Measurements from ENCODE around the gene PLCB3. TPM values are rescaled to one million over a fixed set of nuclear protein-coding genes. Genes with fewer than 3 reads are reported as not detected.

Gene PLCB3
- total RNA-seq, 1 experiment from 2014 or later: 80.2 TPM

DNA sequence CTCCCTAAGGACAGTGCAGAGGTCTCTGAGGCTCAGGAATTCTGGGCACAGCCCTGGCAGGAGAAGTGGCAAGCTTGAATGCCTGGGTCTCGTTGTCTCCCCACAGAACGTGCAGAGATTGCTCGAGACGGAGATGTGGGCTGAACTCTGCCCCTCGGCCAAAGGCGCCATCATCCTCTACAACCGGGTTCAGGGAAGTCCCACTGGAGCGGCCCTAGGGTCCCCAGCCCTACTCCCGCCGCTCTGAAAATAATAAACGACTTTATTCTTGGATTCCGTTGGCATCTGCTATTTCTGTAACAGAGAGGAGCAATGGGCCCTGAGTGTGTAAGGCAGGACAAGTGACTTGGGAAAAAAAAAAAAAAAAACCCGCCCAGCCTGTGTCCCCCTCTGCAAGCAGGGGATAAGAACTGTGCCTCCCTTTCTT is 21.6 kb upstream of the PLCB3 start:
- DNase-seq: no peak
- H2BK5ac ChIP-seq (ENCODE audit: insufficient read length, low read length): no peak overlapping the region
- no peak overlapping the region for H2AFZ ChIP-seq (ENCODE audit: low read length)
- TF ChIP-seq, protein P1, sequence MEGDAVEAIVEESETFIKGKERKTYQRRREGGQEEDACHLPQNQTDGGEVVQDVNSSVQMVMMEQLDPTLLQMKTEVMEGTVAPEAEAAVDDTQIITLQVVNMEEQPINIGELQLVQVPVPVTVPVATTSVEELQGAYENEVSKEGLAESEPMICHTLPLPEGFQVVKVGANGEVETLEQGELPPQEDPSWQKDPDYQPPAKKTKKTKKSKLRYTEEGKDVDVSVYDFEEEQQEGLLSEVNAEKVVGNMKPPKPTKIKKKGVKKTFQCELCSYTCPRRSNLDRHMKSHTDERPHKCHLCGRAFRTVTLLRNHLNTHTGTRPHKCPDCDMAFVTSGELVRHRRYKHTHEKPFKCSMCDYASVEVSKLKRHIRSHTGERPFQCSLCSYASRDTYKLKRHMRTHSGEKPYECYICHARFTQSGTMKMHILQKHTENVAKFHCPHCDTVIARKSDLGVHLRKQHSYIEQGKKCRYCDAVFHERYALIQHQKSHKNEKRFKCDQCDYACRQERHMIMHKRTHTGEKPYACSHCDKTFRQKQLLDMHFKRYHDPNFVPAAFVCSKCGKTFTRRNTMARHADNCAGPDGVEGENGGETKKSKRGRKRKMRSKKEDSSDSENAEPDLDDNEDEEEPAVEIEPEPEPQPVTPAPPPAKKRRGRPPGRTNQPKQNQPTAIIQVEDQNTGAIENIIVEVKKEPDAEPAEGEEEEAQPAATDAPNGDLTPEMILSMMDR (conservative IDR thresholded peaks at IDR 0.05): no peak
- no peaks in the 10 kb centered on the region for H3K79me2 ChIP-seq (ENCODE audit: insufficient read depth, low read length)
- no peak overlapping the region for H4K5ac ChIP-seq (ENCODE audit: insufficient read length, low read depth, low read length)
- no peak overlapping the region for H3K56ac ChIP-seq (ENCODE audit: insufficient read length, low read depth, low read length)
- no peak overlapping the region for H2BK12ac ChIP-seq (ENCODE audit: insufficient read length, low read depth, low read length)
- H3K27me3 ChIP-seq (ENCODE audit: insufficient read depth, low read length): no peaks in the 10 kb centered on the region; the same call in 1 of the 2 replicates
- Mint-ChIP-seq H3K27me3 (ENCODE audit: low read depth) (peaks cover 20% of the 10 kb centered on the region), H3K36me3 (ENCODE audit: insufficient read depth in 1 of 3, low read depth in 3 of 3) (peaks cover 0 to 3% (median 3%) of the 10 kb centered on the region in 3 experiments; a peak in 2 of 7 replicates), H3K4me1 (peaks cover 26 to 39% of the 10 kb centered on the region in 2 experiments), H3K4me3 (peak overlapping the region; percentile 74 to 91), H3K9me3 (no peaks in the 10 kb centered on the region), H3K27ac (peak overlapping the region in 1 of 3 experiments; percentile 87; a peak in 4 of 7 replicates)
- H4K20me1 ChIP-seq (ENCODE audit: control insufficient read depth, insufficient read depth, insufficient read length): no peaks in the 10 kb centered on the region
- H4K91ac ChIP-seq (ENCODE audit: insufficient read length, low read depth, low read length): no peak overlapping the region
- H3K23me2 ChIP-seq (ENCODE audit: insufficient read length, low read depth, low read length, poor library complexity, severe bottlenecking): peaks cover 35% of the 10 kb centered on the region
- 0 out of 2 replicates have a peak, but pooled peaks cover 3% of the 10 kb centered on the region for H3K4me1 ChIP-seq (ENCODE audit: insufficient read depth, low read length)
- no peaks in the 10 kb centered on the region for H3K9me3 ChIP-seq (ENCODE audit: control insufficient read depth, low read depth, low read length)
- no peak overlapping the region for H3K18ac ChIP-seq (ENCODE audit: insufficient read length, low read depth, low read length)
- no peak overlapping the region for H2BK120ac ChIP-seq (ENCODE audit: low read depth, low read length, poor library complexity, severe bottlenecking)
- no peak overlapping the region for H3K9ac ChIP-seq (ENCODE audit: extremely low read depth, insufficient read length, low read length)
- H3K23ac ChIP-seq (ENCODE audit: insufficient read length, low read depth, low read length): no peak overlapping the region
- peak overlapping the region; percentile 94 for H3K4me2 ChIP-seq (ENCODE audit: insufficient read depth, insufficient read length, low read length)
- H4K8ac ChIP-seq (replicated peaks; ENCODE audit: insufficient read length, low read depth, low read length): no peak overlapping the region
- no peaks in the 10 kb centered on the region for H3K79me1 ChIP-seq (ENCODE audit: insufficient read depth, low read depth, low read length, poor library complexity, severe bottlenecking)
- no peak overlapping the region for H2AK5ac ChIP-seq (ENCODE audit: insufficient read length, low read length)
- no peak overlapping the region for H3K14ac ChIP-seq (ENCODE audit: insufficient read depth, low read length)
- WGBS (ENCODE audit: extremely low coverage, insufficient read length, low lambda C conversion rate): no CpG with 5 or more reads among the region's 13 CpGs
- no peak overlapping the region for H3T11ph ChIP-seq (ENCODE audit: low read length)
- H2BK15ac ChIP-seq (ENCODE audit: low read depth, low read length): no peak overlapping the region
- H2BK20ac ChIP-seq (ENCODE audit: low read depth, low read length, poor library complexity, severe bottlenecking): no peak overlapping the region
- H3K4ac ChIP-seq (ENCODE audit: low read depth, low read length): no peak overlapping the region
- H3K27ac ChIP-seq (ENCODE audit: insufficient read length, low read depth, low read length): no peak overlapping the region

Data from H9 (cell line).